BLaER1 (cell line): Measurements from ENCODE around the gene SYNE1.

Experiments
- H3K27ac ChIP-seq: shearing (Covaris generic); formaldehyde crosslinking; 2 replicates; pipeline ENCODE4 v1.8.1; 2022
- H3K27me3 ChIP-seq: shearing (Covaris generic); formaldehyde crosslinking; 2 replicates; pipeline ENCODE4 v1.8.1; 2022
- H3K36me3 ChIP-seq: shearing (Covaris generic); formaldehyde crosslinking; 2 replicates; pipeline ENCODE4 v1.8.1; 2022
- H3K4me1 ChIP-seq: shearing (Covaris generic); formaldehyde crosslinking; 2 replicates; pipeline ENCODE4 v1.8.1; 2022
- H3K4me2 ChIP-seq: shearing (Covaris generic); formaldehyde crosslinking; 2 replicates; pipeline ENCODE4 v1.8.1; 2022
- H3K4me3 ChIP-seq: shearing (Covaris generic); formaldehyde crosslinking; 2 replicates; pipeline ENCODE4 v1.8.1; 2022
- H3K9ac ChIP-seq: shearing (Covaris generic); formaldehyde crosslinking; 2 replicates; pipeline ENCODE4 v1.8.1; 2022
- H3K9me3 ChIP-seq: shearing (Covaris generic); formaldehyde crosslinking; 2 replicates; pipeline ENCODE4 v1.8.1; 2022
- H4K20me1 ChIP-seq: shearing (Covaris generic); formaldehyde crosslinking; 2 replicates; pipeline ENCODE4 v1.8.1; 2022
- Cebpa-rat ChIP-seq: shearing (Covaris generic); IDR thresholded peaks from 2 replicates; pipeline ENCODE4 v1.8.1; 2022

The SYNE1 gene

DNA sequence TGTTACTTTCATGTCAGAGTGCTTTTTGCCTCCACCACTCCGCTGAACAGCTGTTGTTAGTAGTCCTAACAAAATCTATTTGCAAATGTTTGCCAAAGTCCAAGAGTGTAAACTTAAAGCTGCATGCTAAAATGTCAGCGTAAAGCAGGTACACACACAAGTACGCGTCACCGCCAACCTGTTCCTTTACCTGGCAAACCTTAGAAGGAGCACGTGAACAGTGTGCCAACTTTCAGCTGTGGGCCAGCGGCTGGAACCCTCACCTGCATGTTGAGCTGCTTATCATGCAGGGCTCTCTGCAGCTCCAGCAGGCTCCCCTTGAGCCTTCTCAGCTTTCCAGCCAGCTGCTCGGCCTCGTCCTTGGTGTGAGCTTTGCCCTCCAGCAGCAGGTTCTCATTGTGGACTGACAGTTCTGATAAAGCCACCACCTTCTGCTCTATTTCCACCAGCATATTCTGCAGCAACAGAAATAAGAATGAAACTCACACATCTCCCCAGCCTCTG is 359.3 kb downstream of the SYNE1 start:
- Histone ChIP-seq H4K20me1 (no peaks in the 10 kb centered on the region), H3K9me3 (no peaks in the 10 kb centered on the region), H3K4me2 (no peak overlapping the region), H3K27me3 (no peaks in the 10 kb centered on the region), H3K27ac (no peak overlapping the region), H3K4me1 (no peaks in the 10 kb centered on the region), H3K36me3 (peaks cover 64% of the 10 kb centered on the region), H3K4me3 (no peak overlapping the region), H3K9ac (no peak overlapping the region)
- no peak for TF ChIP-seq Cebpa-rat

DNA sequence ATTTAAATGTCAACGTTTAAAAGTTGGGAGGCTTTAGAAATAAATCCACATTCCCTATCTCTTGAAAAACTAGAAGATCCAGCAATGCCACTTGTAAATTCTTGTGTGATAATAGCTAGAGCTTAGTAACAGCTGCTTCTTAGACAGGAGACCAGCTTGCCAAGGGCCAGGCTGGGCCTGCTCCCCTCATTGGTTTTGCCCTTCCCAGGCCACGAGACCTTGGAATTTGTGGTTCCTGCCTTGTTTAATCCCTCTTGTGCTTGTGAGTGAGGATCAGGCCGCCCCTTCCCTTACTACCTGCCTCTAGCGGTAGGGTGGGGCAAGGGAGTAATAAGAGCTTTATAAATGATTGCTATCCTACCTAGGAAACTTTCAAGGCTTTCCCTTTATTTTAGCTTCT is 363.5 kb downstream of the SYNE1 start:
- no peak overlapping the region for H3K4me2 ChIP-seq
- H3K4me1 ChIP-seq, result no peaks in the 10 kb centered on the region
- H3K4me3 ChIP-seq, result no peak overlapping the region
- no peak overlapping the region for H3K27ac ChIP-seq
- peaks cover 52% of the 10 kb centered on the region for H3K36me3 ChIP-seq
- H3K9ac ChIP-seq, result no peak overlapping the region
- no peaks in the 10 kb centered on the region for H3K27me3 ChIP-seq
- no peaks in the 10 kb centered on the region; the same call in 1 of the 2 replicates for H4K20me1 ChIP-seq
- no peak for TF ChIP-seq Cebpa-rat
- no peaks in the 10 kb centered on the region for H3K9me3 ChIP-seq

DNA sequence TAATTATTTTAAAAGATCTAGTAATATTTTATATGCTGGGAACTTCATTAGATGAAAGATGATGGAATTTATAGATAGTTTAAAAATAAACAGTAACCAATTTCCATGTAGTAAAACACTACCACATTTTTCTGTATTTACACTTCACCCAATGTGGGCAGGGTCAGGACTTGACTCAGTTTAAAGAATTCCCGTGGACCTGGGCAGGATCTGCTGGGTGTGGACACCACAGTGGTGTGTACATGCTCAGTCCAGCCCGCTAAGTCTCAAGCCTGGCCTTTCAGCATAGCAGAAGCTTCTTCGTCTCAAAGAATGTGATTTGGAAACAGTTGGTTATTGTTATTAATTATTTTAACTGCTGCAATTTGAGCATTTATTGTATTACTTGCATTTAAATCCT is 364.2 kb downstream of the SYNE1 start:
- H4K20me1 ChIP-seq, result no peaks in the 10 kb centered on the region; the same call in 1 of the 2 replicates
- peaks cover 47% of the 10 kb centered on the region for H3K36me3 ChIP-seq
- no peak overlapping the region for H3K9ac ChIP-seq
- no peak overlapping the region for H3K4me2 ChIP-seq
- no peaks in the 10 kb centered on the region for H3K4me1 ChIP-seq
- no peaks in the 10 kb centered on the region for H3K27me3 ChIP-seq
- no peak overlapping the region for H3K4me3 ChIP-seq
- no peak for TF ChIP-seq Cebpa-rat
- no peak overlapping the region for H3K27ac ChIP-seq
- no peaks in the 10 kb centered on the region for H3K9me3 ChIP-seq

DNA sequence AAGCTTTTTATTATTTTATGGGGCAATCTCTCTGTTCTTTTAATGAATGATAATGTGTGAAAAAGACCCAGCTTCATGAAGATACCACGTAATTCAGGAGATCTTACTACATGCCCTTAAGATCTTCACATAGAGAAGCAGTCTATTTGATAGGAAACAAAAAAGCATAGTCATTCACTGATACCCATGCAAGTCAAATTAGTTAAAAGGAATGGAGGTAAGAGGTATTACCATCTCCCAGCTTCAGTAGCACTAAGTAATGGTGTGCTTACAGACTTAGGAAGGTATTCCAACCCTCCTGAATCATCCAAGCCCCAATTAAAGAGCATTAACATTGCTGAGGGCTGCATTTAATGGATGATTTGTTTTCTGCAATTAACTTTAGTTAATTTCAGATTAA is 364.7 kb downstream of the SYNE1 start:
- no peak overlapping the region for H3K9ac ChIP-seq
- no peak overlapping the region for H3K4me3 ChIP-seq
- H3K4me2 ChIP-seq, result no peak overlapping the region
- peaks cover 42% of the 10 kb centered on the region for H3K36me3 ChIP-seq
- no peaks in the 10 kb centered on the region for H3K4me1 ChIP-seq
- no peaks in the 10 kb centered on the region for H3K27me3 ChIP-seq
- H3K27ac ChIP-seq, result no peak overlapping the region
- H4K20me1 ChIP-seq, result no peaks in the 10 kb centered on the region; the same call in 1 of the 2 replicates
- no peak for TF ChIP-seq Cebpa-rat
- no peaks in the 10 kb centered on the region for H3K9me3 ChIP-seq

DNA sequence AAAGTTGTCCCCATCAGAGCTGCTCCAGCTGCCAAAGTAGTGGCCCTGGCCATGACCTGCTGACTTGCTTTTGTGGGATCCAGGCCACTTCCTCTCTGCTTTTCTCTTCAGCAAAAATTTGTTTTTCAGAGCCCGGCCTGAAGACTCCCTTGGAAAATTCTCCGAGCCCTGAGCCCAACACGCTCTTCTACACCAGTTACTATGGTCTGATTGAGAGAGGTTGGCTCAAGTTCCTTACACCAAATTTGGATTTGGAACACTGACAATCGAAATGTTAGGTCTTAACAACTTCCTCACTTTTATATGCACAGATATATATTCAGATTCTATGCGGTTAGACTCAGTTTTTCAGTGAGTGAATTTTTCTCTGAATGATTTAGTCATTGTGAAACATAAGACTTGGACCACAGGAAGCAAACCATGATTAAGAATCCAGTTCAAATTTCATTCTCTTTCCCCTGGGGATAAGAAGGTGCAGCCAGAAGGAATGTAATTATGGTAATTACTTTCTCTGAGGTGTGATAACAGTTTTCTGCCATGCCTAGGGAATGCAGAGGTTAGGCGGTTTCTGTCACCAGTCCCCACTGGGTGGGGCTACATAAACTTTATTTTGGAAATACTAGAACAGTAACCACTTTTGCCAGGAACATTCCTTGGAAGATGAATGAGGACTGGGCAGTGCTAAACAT is 365.2 kb downstream of the SYNE1 start:
- Histone ChIP-seq H3K4me2 (no peak overlapping the region), H3K9ac (no peak overlapping the region), H3K4me3 (no peak overlapping the region), H3K9me3 (no peaks in the 10 kb centered on the region), H3K27ac (no peak overlapping the region), H3K4me1 (no peaks in the 10 kb centered on the region), H4K20me1 (no peaks in the 10 kb centered on the region; the same call in 1 of the 2 replicates), H3K36me3 (peaks cover 36% of the 10 kb centered on the region), H3K27me3 (no peaks in the 10 kb centered on the region)
- TF ChIP-seq Cebpa-rat, result no peak

DNA sequence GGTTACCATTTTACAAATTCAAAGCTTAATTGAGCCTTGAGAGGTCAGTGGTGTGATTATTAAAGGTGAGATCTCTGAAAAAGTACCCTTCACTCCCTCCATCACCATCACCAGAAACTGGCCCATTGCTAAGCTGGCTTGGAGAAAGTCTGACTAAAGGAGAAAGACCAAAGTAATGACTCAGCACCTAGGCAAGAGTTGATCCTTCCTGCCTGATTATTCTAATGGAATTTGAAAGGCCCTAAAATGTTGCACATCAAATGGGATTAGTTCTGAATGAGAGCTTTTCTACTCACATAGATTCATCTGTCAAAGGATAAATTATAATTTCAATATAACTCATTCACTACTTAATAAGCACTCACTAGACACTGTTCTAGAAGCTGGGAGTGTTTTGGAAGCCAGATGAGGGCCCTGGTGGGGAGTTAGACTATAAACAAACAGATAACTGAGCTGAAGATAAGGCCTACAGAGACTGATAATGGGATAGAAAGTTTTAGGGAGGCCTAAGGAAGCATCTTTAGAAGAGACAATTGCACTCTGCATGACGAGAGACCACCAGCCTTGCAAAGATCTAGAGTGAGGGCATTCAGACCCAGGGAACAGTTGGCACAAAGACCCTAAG is 366.7 kb downstream of the SYNE1 start:
- no peaks in the 10 kb centered on the region for H3K4me1 ChIP-seq
- H3K4me3 ChIP-seq, result no peak overlapping the region
- no peaks in the 10 kb centered on the region; the same call in 1 of the 2 replicates for H4K20me1 ChIP-seq
- no peaks in the 10 kb centered on the region for H3K9me3 ChIP-seq
- peaks cover 27% of the 10 kb centered on the region for H3K36me3 ChIP-seq
- H3K27me3 ChIP-seq, result no peaks in the 10 kb centered on the region
- H3K9ac ChIP-seq, result no peak overlapping the region
- no peak for TF ChIP-seq Cebpa-rat
- no peak overlapping the region for H3K27ac ChIP-seq
- H3K4me2 ChIP-seq, result no peak overlapping the region

DNA sequence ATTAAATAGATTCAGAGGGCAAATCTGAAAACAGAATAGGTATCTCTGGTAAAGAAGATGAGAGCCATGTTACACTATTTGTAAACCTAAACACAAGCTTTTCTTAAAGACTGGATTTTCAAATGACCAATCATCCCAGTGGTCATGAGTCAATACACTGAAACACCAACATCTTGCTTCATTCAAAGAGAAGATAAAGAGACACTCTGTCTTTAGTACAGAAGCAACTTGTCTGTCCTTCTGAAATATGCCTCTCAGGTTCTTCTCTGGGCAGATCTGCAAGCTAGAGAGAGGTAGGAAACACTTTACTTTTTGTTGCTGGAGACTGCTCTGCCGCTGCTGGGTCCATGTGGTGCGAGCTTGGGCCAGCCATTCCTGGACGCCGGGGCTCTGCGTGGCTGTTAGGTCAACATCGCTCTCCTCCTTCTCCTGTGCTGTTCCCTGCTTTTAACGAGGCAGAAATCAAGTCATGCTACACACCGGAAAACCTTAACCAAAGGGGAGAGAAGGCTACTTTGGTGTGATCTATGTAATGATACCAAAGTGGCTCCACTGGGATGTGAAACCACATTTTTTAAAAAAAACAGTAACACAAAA is 368.2 kb downstream of the SYNE1 start:
- Histone ChIP-seq H3K4me1 (no peaks in the 10 kb centered on the region), H3K9ac (no peak overlapping the region), H3K27me3 (no peaks in the 10 kb centered on the region), H3K27ac (no peak overlapping the region), H3K36me3 (peaks cover 30% of the 10 kb centered on the region), H3K4me3 (no peak overlapping the region), H4K20me1 (no peaks in the 10 kb centered on the region; the same call in 1 of the 2 replicates), H3K9me3 (no peaks in the 10 kb centered on the region), H3K4me2 (no peak overlapping the region)
- no peak for TF ChIP-seq Cebpa-rat

DNA sequence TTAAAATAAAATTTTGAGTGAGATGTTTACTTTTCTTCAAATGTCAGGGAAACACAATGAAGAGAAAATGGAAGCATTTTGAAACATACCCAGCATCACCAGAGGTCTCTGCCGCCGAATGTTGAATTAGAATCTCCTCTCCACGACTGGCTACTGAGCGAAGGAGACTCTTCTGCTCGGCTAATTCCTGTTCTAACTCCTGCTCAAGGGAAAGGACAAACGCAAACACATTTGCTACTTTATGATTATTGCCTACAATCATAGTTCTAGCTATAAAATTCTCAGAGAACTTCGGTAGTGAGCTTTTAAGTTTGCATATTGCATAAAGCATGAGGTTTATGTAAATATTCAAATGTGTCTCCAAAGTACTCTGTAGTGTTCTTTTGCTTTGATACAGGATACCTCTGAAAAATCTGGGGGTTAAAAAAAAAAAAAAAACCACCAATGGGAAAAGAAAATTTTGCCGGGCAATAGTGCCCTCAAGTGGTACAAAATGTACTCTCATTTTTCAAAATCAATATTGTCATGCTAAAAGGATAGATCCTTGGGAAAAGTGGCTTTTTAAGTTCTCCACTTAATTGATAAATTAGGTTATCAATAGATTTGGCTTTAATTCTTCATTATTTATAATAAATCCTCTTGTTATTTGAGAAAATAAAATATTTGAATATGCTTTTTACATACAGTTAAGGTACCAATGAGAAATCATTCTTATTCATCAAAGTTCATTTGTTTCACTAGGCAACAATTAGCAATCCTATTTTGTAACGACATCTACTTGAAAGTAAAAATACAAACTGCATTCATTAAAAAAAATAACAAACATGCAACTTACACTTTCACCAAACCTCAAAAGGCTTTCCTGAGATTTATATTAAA is 369.0 kb downstream of the SYNE1 start:
- Histone ChIP-seq H4K20me1 (no peaks in the 10 kb centered on the region; the same call in 1 of the 2 replicates), H3K27ac (no peak overlapping the region), H3K9ac (no peak overlapping the region), H3K4me3 (no peak overlapping the region), H3K4me2 (no peak overlapping the region), H3K36me3 (peaks cover 30% of the 10 kb centered on the region), H3K9me3 (no peaks in the 10 kb centered on the region), H3K4me1 (no peaks in the 10 kb centered on the region), H3K27me3 (no peaks in the 10 kb centered on the region)
- TF ChIP-seq Cebpa-rat, result no peak

DNA sequence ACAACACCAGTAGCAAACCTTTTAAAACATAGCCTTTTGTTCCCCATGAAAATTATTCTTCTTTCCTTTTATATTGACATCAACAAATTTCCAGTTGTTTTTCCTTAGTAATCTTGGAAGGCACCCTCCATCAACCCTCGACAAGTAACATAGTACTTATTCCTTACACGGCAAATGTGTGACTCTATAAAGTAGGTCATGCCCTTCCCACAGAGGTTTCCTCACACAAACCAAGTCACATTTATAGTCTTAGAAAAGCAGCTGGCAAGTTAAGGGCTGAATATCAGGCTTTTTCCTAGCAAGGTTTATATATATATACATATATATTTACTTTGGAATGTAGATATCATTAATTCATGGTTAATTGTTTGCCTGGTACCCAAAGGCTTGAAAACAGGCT is 371.5 kb downstream of the SYNE1 start:
- Histone ChIP-seq H3K27me3 (no peaks in the 10 kb centered on the region), H3K4me2 (no peak overlapping the region), H4K20me1 (no peaks in the 10 kb centered on the region), H3K4me3 (no peak overlapping the region), H3K36me3 (peaks cover 30% of the 10 kb centered on the region), H3K9me3 (no peaks in the 10 kb centered on the region), H3K27ac (no peak overlapping the region), H3K9ac (no peak overlapping the region), H3K4me1 (no peaks in the 10 kb centered on the region)
- no peak for TF ChIP-seq Cebpa-rat
